IPS-11a (cell line): ENCODE measurements around the gene NSF.

Source experiments
- H3K4me3 ChIP-seq: one replicate; pipeline ENCODE4 v1.5.1; 2013; ENCODE audit warnings: low read depth, low read length, control low read depth

Gene NSF

GRCh38 chr17:46717999-46718398 lies 127.5 kb downstream of the NSF start:
- H3K4me3 ChIP-seq: no peak overlapping the region

GRCh38 chr17:46719891-46720290 lies 129.4 kb downstream of the NSF start:
- H3K4me3 ChIP-seq: no peak overlapping the region

- H3K4me3 ChIP-seq: no peak overlapping the region
These were observed 129.9 kb downstream of the NSF start for GRCh38 chr17:46720408-46720807.

GRCh38 chr17:46722662-46723285 lies 132.3 kb downstream of the NSF start:
- no peak overlapping the region for H3K4me3 ChIP-seq

GRCh38 chr17:46726206-46726605 lies 135.7 kb downstream of the NSF start:
- no peak overlapping the region for H3K4me3 ChIP-seq

- no peak overlapping the region for H3K4me3 ChIP-seq
These were observed 137.3 kb downstream of the NSF start for GRCh38 chr17:46727572-46728348.

- H3K4me3 ChIP-seq: no peak overlapping the region
These were observed 139.6 kb downstream of the NSF start for GRCh38 chr17:46730026-46730425.

- H3K4me3 ChIP-seq: no peak overlapping the region
These were observed 140.2 kb downstream of the NSF start for GRCh38 chr17:46730679-46731078.

GRCh38 chr17:46732160-46732559 lies 141.7 kb downstream of the NSF start:
- no peak overlapping the region for H3K4me3 ChIP-seq

- no peak overlapping the region for H3K4me3 ChIP-seq
These were observed 142.4 kb downstream of the NSF start for GRCh38 chr17:46732754-46733398.

GRCh38 chr17:46733837-46734475 lies 143.5 kb downstream of the NSF start:
- H3K4me3 ChIP-seq: no peak overlapping the region

GRCh38 chr17:46736100-46736499 lies 145.6 kb downstream of the NSF start:
- H3K4me3 ChIP-seq: no peak overlapping the region

- H3K4me3 ChIP-seq: no peak overlapping the region
These were observed 146.9 kb downstream of the NSF start for GRCh38 chr17:46737326-46737725.

- no peak overlapping the region for H3K4me3 ChIP-seq
These were observed 148.1 kb downstream of the NSF start for GRCh38 chr17:46738544-46738943.

GRCh38 chr17:46739982-46740381 lies 149.5 kb downstream of the NSF start:
- no peak overlapping the region for H3K4me3 ChIP-seq

- no peak overlapping the region for H3K4me3 ChIP-seq
These were observed 150.8 kb downstream of the NSF start for GRCh38 chr17:46741122-46741730.

- H3K4me3 ChIP-seq: no peak overlapping the region
These were observed 152.2 kb downstream of the NSF start for GRCh38 chr17:46742565-46743270.

GRCh38 chr17:46744441-46744840 lies 154.0 kb downstream of the NSF start:
- H3K4me3 ChIP-seq: no peak overlapping the region

GRCh38 chr17:46745376-46745775 lies 154.9 kb downstream of the NSF start:
- no peak overlapping the region for H3K4me3 ChIP-seq

GRCh38 chr17:46751425-46751824 lies 161.0 kb downstream of the NSF start:
- no peak overlapping the region for H3K4me3 ChIP-seq

GRCh38 chr17:46753776-46754175 lies 163.3 kb downstream of the NSF start:
- H3K4me3 ChIP-seq: no peak overlapping the region
